Neuronal stem cell (in vitro differentiated cells): ENCODE results near the gene RRP1B. TPM values are rescaled to one million over a fixed set of nuclear protein-coding genes. Genes with fewer than 3 reads are reported as not detected.

Experiments
- DNase-seq: peaks from one replicate; pipeline ENCODE4 v3.0.0-alpha.2; 2013; ENCODE audit warnings: low spot score
- H2AFZ ChIP-seq: one replicate; pipeline ENCODE4 v1.6.1; 2013; ENCODE audit warnings: mild to moderate bottlenecking, low read length, inconsistent platforms
- H2AK5ac ChIP-seq: 2 replicates; pipeline ENCODE4 v1.6.1; 2013; ENCODE audit warnings: low read depth, mild to moderate bottlenecking, inconsistent platforms, low read length, moderate library complexity, mixed read lengths
- H2BK120ac ChIP-seq: 2 replicates; pipeline ENCODE4 v1.6.1; 2013; ENCODE audit warnings: low read depth, mild to moderate bottlenecking, inconsistent platforms, low read length, moderate library complexity, mixed read lengths
- H2BK12ac ChIP-seq: one replicate; pipeline ENCODE4 v1.6.1; 2013; ENCODE audit warnings: low read length, inconsistent platforms
- H2BK15ac ChIP-seq: 2 replicates; pipeline ENCODE4 v1.6.1; 2013; ENCODE audit warnings: mild to moderate bottlenecking, low read length, inconsistent platforms, mixed read lengths
- H2BK5ac ChIP-seq: one replicate; pipeline ENCODE4 v1.6.1; 2013; ENCODE audit warnings: inconsistent platforms, mild to moderate bottlenecking, low read length, moderate library complexity
- H3K14ac ChIP-seq: one replicate; pipeline ENCODE4 v1.6.1; 2013; ENCODE audit warnings: low read length, inconsistent platforms
- H3K18ac ChIP-seq: 2 replicates; pipeline ENCODE4 v1.6.1; 2013; ENCODE audit warnings: low read length, inconsistent platforms
- H3K23ac ChIP-seq: 2 replicates; pipeline ENCODE4 v1.6.1; 2013; ENCODE audit warnings: low read depth, mild to moderate bottlenecking, mixed read lengths, low read length, inconsistent platforms; ENCODE audit not compliant: poor library complexity
- H3K27ac ChIP-seq: replicated peaks from 3 replicates; pipeline ENCODE4 v1.5.1; 2013; ENCODE audit warnings: low read length, inconsistent platforms
- H3K27me3 ChIP-seq, 3 experiments: 2 replicates each; pipeline ENCODE4 v1.6.1; 2013; ENCODE audit warnings: low read length in 3 of 3, mild to moderate bottlenecking in 2 of 3, inconsistent platforms in 1 of 3, low read depth in 1 of 3, mixed read lengths in 1 of 3, moderate library complexity in 1 of 3; ENCODE audit not compliant: control insufficient read depth in 3 of 3, insufficient read depth in 3 of 3
- H3K36me3 ChIP-seq, 2 donors: replicated peaks in 1 of 2; 2 replicates each; pipeline ENCODE4 v1.6.1; 2013; ENCODE audit warnings: low read length in 2 of 2; ENCODE audit not compliant: control insufficient read depth in 2 of 2, insufficient read depth in 2 of 2
- H3K4ac ChIP-seq: 2 replicates; pipeline ENCODE4 v1.6.1; 2013; ENCODE audit warnings: inconsistent platforms, mild to moderate bottlenecking, low read length, moderate library complexity
- H3K4me1 ChIP-seq, 2 donors: 1 replicate in 1 of 2; 2 replicates in 1 of 2; pipeline ENCODE4 v1.6.1; 2013; ENCODE audit warnings: low read length in 2 of 2, low read depth in 1 of 2; ENCODE audit not compliant: control insufficient read depth in 2 of 2, insufficient read depth in 1 of 2
- H3K4me2 ChIP-seq: one replicate; pipeline ENCODE4 v1.6.1; 2013; ENCODE audit warnings: mild to moderate bottlenecking, low read length, inconsistent platforms; ENCODE audit not compliant: insufficient read depth, poor library complexity, severe bottlenecking
- H3K4me3 ChIP-seq, 2 donors: 2 replicates each; pipeline ENCODE4 v1.5.1; 2013; ENCODE audit warnings: low read length in 2 of 2, mild to moderate bottlenecking in 2 of 2, inconsistent platforms in 1 of 2, moderate library complexity in 1 of 2
- H3K79me1 ChIP-seq: one replicate; pipeline ENCODE4 v1.6.1; 2013; ENCODE audit warnings: low read depth, mild to moderate bottlenecking, inconsistent platforms, low read length, moderate library complexity
- H3K9ac ChIP-seq: one replicate; pipeline ENCODE4 v1.6.1; 2013; ENCODE audit warnings: mild to moderate bottlenecking, low read depth, low read length, inconsistent platforms; ENCODE audit not compliant: poor library complexity
- H3K9me3 ChIP-seq, 2 donors: replicated peaks in 1 of 2; 2 replicates each; pipeline versions ENCODE3 to v1.6.1; 2013; ENCODE audit warnings: low read length in 2 of 2, mild to moderate bottlenecking in 2 of 2, inconsistent platforms in 1 of 2, low read depth in 1 of 2, mixed read lengths in 1 of 2, moderate library complexity in 1 of 2; ENCODE audit not compliant: control insufficient read depth in 2 of 2, insufficient read depth in 1 of 2
- H4K8ac ChIP-seq: one replicate; pipeline ENCODE4 v1.6.1; 2013; ENCODE audit warnings: low read depth, mild to moderate bottlenecking, inconsistent platforms, low read length, moderate library complexity
- H4K91ac ChIP-seq: one replicate; pipeline ENCODE4 v1.6.1; 2013; ENCODE audit warnings: low read length, low read depth, mild to moderate bottlenecking, inconsistent platforms; ENCODE audit not compliant: poor library complexity
- WGBS, 2 donors: extraction: QIAGEN DNeasy Blood & Tissue Kit; methylation state at CpG; one replicate each; pipeline ENCODE4 v1.1.7; 2013; ENCODE audit warnings: missing lambda C conversion rate in 2 of 2, mixed read lengths in 1 of 2; ENCODE audit not compliant: insufficient read length in 2 of 2, insufficient replicate concordance in 1 of 2; ENCODE audit errors: extremely low coverage in 2 of 2; 5-methylcytosine and 5-hydroxymethylcytosine counted together
- polyA plus RNA-seq, 2 experiments: library from polyadenylated mRNA; stranded (reverse); fragments of 200-250 nt; gene quantifications; one replicate each; pipeline ENCODE4 v1.2.3, GENCODE V29; 2013

The RRP1B gene
- 31.3 TPM for polyA plus RNA-seq (2013, experiment 1 of 2)
- 31.6 TPM for polyA plus RNA-seq (2013, experiment 2 of 2)

GRCh38 chr21:43659136-43660000, at the start of gene RRP1B, which contains the start of gene HSF2BP:
Gene RRP1B (plus strand): TSS chr21:43659560. CDS start chr21:43659665, 105 bp downstream.
Gene HSF2BP (minus strand): TSS chr21:43659488. CDS start chr21:43658096, 1,392 bp downstream.
- H2BK5ac ChIP-seq = peak within 1 kb of the TSS; percentile 29

DNA sequence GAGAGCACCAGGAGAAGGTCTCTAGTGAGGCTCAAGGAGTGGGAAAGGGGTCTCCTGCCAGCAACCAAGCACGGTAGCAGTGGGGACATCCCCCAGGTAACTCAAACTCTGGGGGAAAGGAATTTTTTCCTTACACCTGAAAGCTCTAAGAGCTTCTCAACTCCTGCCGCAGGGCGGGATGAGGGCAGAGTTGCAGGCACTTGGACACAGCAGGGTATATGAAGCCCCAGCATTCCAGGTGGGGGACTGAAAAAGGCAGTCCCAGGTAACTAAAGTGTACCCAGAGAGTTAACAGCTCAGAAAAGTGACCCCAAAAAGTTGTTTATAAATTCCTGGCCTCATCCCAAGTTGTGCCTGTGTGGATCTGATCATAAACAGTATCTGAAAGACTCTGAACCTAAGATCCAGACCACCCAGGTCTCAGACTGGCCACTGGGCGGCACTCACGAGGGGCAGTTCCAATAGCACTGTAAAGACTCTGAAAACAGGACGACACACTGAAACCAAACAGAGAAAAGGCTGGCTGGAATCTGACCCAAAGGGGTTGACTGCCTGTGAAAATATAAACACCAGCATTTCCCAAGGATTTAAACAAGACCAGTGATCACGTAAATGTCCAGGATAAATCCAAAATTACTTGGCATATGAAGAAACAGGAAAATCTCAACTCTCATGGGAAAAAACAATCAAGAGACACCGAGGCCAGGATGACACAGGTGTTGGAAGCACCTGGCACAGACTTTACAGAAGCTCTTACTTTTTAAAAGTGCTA, 47.6 kb upstream of the RRP1B start:
- no peak overlapping the region for H2BK12ac ChIP-seq
- no peak overlapping the region for H3K14ac ChIP-seq
- no peaks in the 10 kb centered on the region for H3K36me3 ChIP-seq
- H3K9me3 ChIP-seq = no peaks in the 10 kb centered on the region
- peaks cover 0 to 2% of the 10 kb centered on the region in 2 donors for H3K4me1 ChIP-seq
- no peak overlapping the region for H4K8ac ChIP-seq
- H3K23ac ChIP-seq = no peak overlapping the region
- no peak overlapping the region for H2BK5ac ChIP-seq
- no peak overlapping the region for H3K4ac ChIP-seq
- no CpG with 5 or more reads among the region's 8 CpGs for WGBS, 2 donors
- H2BK15ac ChIP-seq = no peak overlapping the region
- no peak overlapping the region for H2BK120ac ChIP-seq
- no peak overlapping the region for H4K91ac ChIP-seq
- H3K9ac ChIP-seq = no peak overlapping the region
- H3K4me2 ChIP-seq = no peak overlapping the region
- H2AFZ ChIP-seq = peak overlapping the region; percentile 14
- H3K4me3 ChIP-seq = no peak overlapping the region
- DNase-seq = peak; percentile 32
- H3K27me3 ChIP-seq = no peaks in the 10 kb centered on the region
- no peaks in the 10 kb centered on the region for H3K79me1 ChIP-seq
- peak overlapping the region; percentile 43 for H2AK5ac ChIP-seq
- H3K18ac ChIP-seq = peak overlapping the region; percentile 35
- no peak overlapping the region for H3K27ac ChIP-seq

More at GRCh38 chr21:43659136-43660000, at the start of gene RRP1B, which contains the start of gene HSF2BP:
- H3K4me3 ChIP-seq = peak within 1 kb of the TSS; percentile 86 to 96
- peaks cover 6 to 9% of the 10 kb centered on the region in 2 donors for H3K4me1 ChIP-seq
- H2AK5ac ChIP-seq = peak within 1 kb of the TSS; percentile 99
- peaks cover 0 to under 1% of the 10 kb centered on the region in 2 donors for H3K9me3 ChIP-seq
- H3K27me3 ChIP-seq = no peaks in the 10 kb centered on the region
- peak within 1 kb of the TSS; percentile 94 for H3K23ac ChIP-seq
- H4K91ac ChIP-seq = peak within 1 kb of the TSS; percentile 59
- no peak within 1 kb of the TSS for H2BK12ac ChIP-seq
- H3K4ac ChIP-seq = no peak within 1 kb of the TSS
- peak within 1 kb of the TSS; percentile 100 for H4K8ac ChIP-seq
- peak within 1 kb of the TSS; percentile 94 for H3K18ac ChIP-seq
- H3K36me3 ChIP-seq = peaks cover 5 to 33% of the 10 kb centered on the region in 2 donors
- H3K4me2 ChIP-seq = peak within 1 kb of the TSS; percentile 87
- peaks cover 7% of the 10 kb centered on the region for H3K79me1 ChIP-seq
- H2BK120ac ChIP-seq = no peak within 1 kb of the TSS
- peak within 1 kb of the TSS; percentile 98 for H2AFZ ChIP-seq
- peak within 1 kb of the TSS; percentile 17 for H2BK15ac ChIP-seq
- peak within 1 kb of the TSS; percentile 43 for H3K14ac ChIP-seq
- H3K9ac ChIP-seq = peak within 1 kb of the TSS; percentile 96
- no CpG with 5 or more reads among the region's 92 CpGs for WGBS, 2 donors
- peak within 1 kb of the TSS; percentile 77 for H3K27ac ChIP-seq
- DNase-seq = peak; percentile 85

- no peak overlapping the region for H2BK5ac ChIP-seq
- no peak overlapping the region for H3K18ac ChIP-seq
- H4K91ac ChIP-seq = no peak overlapping the region
- H3K36me3 ChIP-seq = no peaks in the 10 kb centered on the region
- no peak overlapping the region for H2BK15ac ChIP-seq
- no peaks in the 10 kb centered on the region for H3K27me3 ChIP-seq
- H3K4me1 ChIP-seq = peaks cover 0 to 2% of the 10 kb centered on the region in 2 donors
- H2BK12ac ChIP-seq = no peak overlapping the region
- no peaks in the 10 kb centered on the region for H3K9me3 ChIP-seq
- no peak overlapping the region for H3K27ac ChIP-seq
- no peak overlapping the region for H2AFZ ChIP-seq
- WGBS, 2 donors = no CpG with 5 or more reads among the region's 8 CpGs
- H4K8ac ChIP-seq = no peak overlapping the region
- H3K14ac ChIP-seq = no peak overlapping the region
- no peak overlapping the region for H3K4me2 ChIP-seq
- H3K79me1 ChIP-seq = no peaks in the 10 kb centered on the region
- no peak overlapping the region for H2AK5ac ChIP-seq
- H3K23ac ChIP-seq = no peak overlapping the region
- H3K4me3 ChIP-seq = no peak overlapping the region
- H3K9ac ChIP-seq = no peak overlapping the region
- H3K4ac ChIP-seq = no peak overlapping the region
- no peak overlapping the region for H2BK120ac ChIP-seq
- DNase-seq = no peak
These were observed 45.4 kb upstream of the RRP1B start for GRCh38 chr21:43613755-43614638.
